HCEC 1CT (cell line): ENCODE data around the gene METTL2B.
"Not testable (repeated sequence)": the region's sequence is repeated elsewhere in the genome, so short reads cannot be mapped to it uniquely, and the experiment has no call there.

Experiments
- DNase-seq: peaks from one replicate; pipeline ENCODE4 v3.0.0-alpha.2; 2017

The METTL2B gene

GRCh38 chr7:128455543-128456254 is 20.8 kb upstream of the METTL2B start, which contains the start of gene HILPDA:
TSS of gene HILPDA (plus strand) at chr7:128455878. CDS start at chr7:128457269, 1,391 bp downstream.
- peak; percentile 96 for DNase-seq

DNA sequence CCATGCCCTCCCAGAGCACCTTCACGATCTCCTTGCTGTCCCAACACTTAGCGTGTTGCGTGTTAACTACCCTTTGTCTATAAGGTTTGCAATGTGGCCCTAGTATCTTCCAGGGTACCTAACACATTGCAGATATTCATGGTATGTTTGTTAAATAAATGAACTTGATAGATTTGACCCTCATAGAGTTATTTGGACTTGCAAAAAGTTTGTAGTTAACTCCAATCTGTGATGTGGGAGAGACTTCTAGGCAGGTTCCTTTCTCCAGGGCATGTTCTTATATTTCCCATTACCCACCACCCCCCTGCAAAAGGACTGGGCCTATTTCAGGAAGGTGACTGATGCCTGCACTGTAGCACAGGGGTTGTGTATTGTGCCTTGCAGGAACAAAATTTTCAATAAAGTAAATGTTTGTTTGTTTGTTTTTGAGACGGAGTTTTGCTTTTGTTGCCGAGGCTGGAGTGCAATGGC is 20.3 kb upstream of the METTL2B start:
- DNase-seq: no peak

GRCh38 chr7:128457385-128457784 is 19.2 kb upstream of the METTL2B start:
- DNase-seq: not testable (repeated sequence)

DNA sequence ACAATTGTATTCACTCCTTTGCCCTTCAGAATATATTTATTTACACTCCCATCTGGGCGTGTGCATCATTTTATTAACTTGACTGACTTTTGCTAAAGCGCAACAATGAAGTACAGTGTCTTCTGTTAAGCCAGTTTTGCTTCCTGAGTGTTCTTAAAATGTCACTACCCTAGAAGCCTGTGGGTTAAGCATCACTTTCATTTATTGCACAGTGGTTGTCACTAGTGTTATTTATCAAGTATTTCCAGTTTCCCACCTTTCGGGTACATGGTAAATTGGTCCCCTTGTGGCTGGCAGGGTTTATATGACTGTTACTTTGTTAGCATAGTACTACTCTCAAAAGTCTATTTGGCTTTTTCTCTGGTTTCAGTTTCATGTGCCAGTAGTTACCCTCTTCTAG is 17.6 kb upstream of the METTL2B start:
- no peak for DNase-seq

DNA sequence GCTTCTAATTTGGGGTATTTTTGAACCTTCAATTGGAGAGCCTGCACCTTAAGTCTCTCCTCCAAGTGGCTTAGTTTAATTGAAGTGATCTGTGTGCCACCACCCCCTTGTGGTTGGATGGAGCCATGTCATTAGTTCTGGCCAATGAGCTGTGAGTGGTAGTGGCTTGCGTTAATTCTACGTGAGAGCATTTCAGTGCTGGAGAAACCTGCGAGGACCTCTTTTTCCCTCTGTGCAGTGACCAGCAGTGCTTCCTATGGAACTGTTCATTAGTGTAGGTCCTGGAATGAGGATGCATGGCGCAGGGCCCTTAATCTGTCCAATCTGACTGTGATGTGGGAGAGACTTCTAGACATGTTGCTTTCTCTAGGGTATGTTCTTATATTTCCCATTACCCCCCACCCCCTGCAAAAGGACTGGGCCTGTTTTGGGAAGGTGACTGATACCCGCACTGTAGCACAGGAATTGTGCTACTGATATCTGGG is 17.1 kb upstream of the METTL2B start:
- peak; percentile 69 for DNase-seq

DNA sequence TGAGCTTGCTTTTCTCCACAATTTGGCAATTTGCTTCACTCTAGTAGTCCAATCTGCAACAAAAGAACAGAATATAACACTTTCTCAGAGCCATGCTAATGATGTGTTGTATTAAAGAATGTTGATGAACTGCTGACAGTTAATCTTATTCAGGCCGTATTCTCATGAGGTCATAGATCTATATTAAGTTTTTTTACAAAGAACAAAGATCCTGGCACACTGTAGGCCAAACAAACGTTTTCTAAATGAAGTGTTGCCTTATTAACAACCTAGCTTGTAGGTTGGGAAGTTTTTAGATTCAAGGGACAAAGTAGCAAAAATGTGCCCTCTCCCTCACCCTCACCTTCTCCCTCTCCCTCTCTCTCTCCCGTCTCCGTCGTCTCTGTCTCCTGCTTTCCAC is 14.1 kb upstream of the METTL2B start:
- DNase-seq: no peak

DNA sequence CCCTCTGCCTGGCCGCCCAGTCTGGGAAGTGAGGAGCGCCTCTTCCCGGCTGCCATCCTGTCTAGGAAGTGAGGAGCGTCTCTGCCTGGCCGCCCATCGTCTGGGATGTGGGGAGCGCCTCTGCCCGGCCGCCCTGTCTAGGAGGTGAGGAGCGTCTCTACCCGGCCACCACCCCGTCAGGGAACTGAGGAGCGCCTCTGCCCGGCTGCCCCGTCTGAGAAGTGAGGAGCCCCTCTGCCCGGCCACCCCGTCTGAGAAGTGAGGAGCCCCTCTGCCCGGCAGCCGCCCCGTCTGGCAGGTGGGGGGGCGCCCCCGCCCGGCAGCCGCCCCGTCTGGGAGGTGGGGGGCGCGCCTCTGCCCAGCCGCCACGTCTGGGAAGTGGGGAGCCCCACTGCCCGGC is 13.2 kb upstream of the METTL2B start:
- DNase-seq: not testable (repeated sequence)

DNA sequence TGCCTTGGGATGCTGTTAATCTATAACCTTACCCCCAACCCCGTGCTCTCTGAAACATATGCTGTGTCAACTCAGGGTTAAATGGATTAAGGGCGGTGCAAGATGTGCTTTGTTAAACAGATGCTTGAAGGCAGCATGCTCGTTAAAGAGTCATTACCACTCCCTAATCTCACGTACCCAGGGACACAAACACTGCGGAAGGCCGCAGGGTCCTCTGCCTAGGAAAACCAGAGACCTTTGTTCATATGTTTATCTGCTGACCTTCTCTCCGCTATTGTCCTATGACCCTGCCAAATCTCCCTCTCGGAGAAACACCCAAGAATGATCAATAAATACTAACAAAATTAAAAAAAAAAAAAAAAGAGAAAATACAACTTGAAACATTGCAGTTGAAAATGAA is 12.6 kb upstream of the METTL2B start:
- DNase-seq: not testable (repeated sequence)

DNA sequence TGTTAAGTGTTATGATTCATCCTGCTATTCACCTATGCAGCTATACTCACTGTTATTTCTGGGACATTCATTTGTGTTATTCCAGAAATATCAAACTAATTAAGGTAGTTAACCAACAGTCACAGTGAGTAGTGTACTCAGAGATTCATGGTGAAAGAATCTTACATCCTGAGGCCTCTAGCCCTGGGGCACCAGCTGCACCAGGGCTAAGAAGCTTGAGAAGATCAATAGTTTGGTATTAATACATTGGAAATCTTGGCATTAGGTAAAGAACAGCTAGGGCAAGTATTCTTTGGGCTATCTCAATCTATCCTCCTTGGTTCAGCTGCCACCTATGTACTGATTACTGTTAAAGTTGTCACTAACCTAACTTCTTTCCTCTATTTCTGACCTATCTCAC is 9.7 kb upstream of the METTL2B start:
- not testable (repeated sequence) for DNase-seq

GRCh38 chr7:128477336-128477690 is 765 bp downstream of the METTL2B start:
- DNase-seq: not testable (repeated sequence)

GRCh38 chr7:128479082-128479481 is 2.5 kb downstream of the METTL2B start:
- DNase-seq: not testable (repeated sequence)

DNA sequence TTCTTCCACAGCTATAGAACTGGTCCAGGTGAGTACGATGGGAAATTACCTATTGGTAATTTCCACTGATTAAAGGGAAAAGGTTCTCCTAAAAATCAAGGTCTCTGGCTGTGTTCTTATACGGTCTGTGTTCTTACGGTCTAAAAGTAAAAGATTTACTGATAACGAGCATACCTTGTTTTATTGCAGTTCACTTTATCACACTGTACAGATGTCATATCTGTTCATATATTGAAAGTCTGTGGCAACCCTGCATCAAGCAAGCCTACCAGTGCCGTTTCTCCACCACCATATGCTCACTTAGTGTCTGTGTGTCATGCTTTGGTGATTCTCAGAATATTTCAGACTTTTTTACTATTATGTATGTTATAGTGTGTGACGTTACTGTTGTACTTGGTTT is 11.6 kb downstream of the METTL2B start:
- DNase-seq: not testable (repeated sequence)

- DNase-seq: no peak
Observed at GRCh38 chr7:128497405-128497804, 20.9 kb downstream of the METTL2B start.

DNA sequence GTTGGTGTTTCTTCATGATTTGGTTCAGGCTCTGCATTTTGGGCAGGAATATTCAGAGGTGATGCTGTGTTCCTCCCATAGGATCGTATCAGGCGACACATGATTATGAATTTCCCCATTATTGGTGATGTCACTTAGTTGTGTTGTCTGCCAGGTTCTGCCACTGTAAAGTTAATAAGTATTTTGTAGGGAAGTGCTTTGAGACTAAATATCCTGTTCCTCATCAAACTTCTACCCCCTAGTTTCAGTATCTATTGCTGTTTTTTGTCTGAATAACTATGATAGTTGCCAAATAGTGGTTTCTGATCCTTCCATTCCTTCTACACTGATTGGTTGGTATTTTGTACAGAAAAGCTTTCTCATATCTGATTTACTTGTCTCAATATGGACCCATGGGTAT is 28.9 kb downstream of the METTL2B start:
- not testable (repeated sequence) for DNase-seq

GRCh38 chr7:128506819-128507218 is 30.3 kb downstream of the METTL2B start:
- DNase-seq: not testable (repeated sequence)

DNA sequence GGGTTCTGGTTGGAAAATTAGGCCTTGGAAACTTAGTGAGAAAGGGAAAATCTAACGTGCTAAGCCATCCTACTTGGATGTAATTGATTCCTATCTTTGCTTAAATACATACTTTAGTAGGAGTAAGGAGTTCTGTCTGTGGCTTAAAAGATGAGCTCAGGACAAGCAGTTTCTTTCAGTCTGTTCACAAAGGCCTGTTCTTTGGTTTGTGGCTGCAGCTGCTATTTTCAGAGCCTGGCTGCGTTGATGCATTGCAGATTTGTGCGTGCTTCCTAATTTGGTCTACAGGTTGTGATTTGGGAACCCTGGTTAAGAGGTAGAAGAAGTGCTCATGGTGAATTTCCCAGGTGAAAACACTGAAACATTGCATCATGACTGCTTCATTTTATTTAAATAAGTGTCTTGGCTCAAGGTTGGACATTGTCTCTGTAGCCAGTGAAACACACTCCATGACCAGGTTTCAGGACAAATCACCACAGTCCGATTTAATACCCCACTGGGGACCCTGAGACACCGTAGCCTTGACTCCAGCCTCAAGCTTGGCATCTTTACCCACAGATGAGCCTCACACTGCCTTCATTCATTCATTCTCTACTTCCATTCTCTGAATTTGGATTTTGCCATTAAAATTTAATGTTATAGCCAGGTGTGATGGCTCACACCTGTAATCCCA is 30.9 kb downstream of the METTL2B start:
- not testable (repeated sequence) for DNase-seq

GRCh38 chr7:128511692-128512091 is 35.1 kb downstream of the METTL2B start:
- not testable (repeated sequence) for DNase-seq

GRCh38 chr7:128515232-128515631 is 38.7 kb downstream of the METTL2B start:
- DNase-seq: not testable (repeated sequence)

GRCh38 chr7:128517023-128517422 is 40.5 kb downstream of the METTL2B start:
- not testable (repeated sequence) for DNase-seq

- peak; percentile 51 for DNase-seq
Observed at GRCh38 chr7:128523226-128523931, 46.8 kb downstream of the METTL2B start.

DNA sequence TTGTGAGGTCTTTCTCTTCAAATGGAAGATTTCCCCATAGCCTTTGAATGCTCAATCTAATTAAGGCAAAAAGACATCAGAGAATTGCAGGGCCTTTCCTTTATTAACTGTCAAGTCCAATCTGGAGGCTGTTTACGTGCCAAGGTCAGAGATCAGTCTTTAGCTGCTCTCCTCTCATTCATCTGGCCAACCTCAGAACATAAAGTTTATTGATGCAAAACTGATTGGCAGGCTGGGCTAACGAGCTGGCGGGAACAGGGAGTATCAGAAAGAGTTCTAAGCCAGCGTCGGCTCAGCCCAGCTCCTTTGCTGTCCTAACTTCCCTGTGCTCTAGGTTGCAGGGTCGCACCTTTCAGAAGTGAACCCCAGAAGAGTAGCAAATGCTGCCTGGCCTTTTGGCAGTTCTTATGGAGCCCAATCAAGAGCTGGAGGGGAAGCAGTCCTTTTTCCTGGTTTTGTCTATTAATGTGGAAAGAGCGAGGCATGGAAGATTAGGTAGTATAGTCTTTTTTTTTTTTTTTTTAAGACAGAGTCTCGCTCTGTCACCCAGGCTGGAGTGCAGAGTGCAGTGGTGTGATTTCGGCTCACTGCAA is 47.5 kb downstream of the METTL2B start:
- DNase-seq: not testable (repeated sequence)

- not testable (repeated sequence) for DNase-seq
Observed at GRCh38 chr7:128525584-128525983, 49.0 kb downstream of the METTL2B start.

GRCh38 chr7:128526062-128526466 is 49.5 kb downstream of the METTL2B start:
- not testable (repeated sequence) for DNase-seq
